ENCODE data around the gene KIRREL3.

KIRREL3 gene

GRCh38 chr11:126595560-126595959 lies 405.0 kb downstream of the KIRREL3 start:
- Mint-ChIP-seq H3K4me3 (no peak overlapping the region), H3K27ac (no peak overlapping the region), H3K36me3 (no peaks in the 10 kb centered on the region), H3K9me3 (no peaks in the 10 kb centered on the region), H3K4me1 (no peaks in the 10 kb centered on the region)
- ATAC-seq (no peak), DNase-seq (ENCODE audit: low spot score in 2 of 2) (no peak)

- Mint-ChIP-seq H3K36me3 (no peaks in the 10 kb centered on the region), H3K4me3 (no peak overlapping the region), H3K4me1 (no peaks in the 10 kb centered on the region), H3K27ac (no peak overlapping the region), H3K9me3 (no peaks in the 10 kb centered on the region)
- ATAC-seq (no peak), DNase-seq (ENCODE audit: low spot score in 2 of 2) (no peak)
Measured at GRCh38 chr11:126594921-126595367, 405.6 kb downstream of the KIRREL3 start.

- Mint-ChIP-seq H3K9me3 (no peaks in the 10 kb centered on the region), H3K36me3 (no peaks in the 10 kb centered on the region), H3K4me1 (no peaks in the 10 kb centered on the region), H3K27ac (no peak overlapping the region), H3K4me3 (no peak overlapping the region)
- ATAC-seq, result no peak
- DNase-seq (ENCODE audit: low spot score in 2 of 2), result no peak
Measured at GRCh38 chr11:126592496-126593410, 407.8 kb downstream of the KIRREL3 start.

DNA sequence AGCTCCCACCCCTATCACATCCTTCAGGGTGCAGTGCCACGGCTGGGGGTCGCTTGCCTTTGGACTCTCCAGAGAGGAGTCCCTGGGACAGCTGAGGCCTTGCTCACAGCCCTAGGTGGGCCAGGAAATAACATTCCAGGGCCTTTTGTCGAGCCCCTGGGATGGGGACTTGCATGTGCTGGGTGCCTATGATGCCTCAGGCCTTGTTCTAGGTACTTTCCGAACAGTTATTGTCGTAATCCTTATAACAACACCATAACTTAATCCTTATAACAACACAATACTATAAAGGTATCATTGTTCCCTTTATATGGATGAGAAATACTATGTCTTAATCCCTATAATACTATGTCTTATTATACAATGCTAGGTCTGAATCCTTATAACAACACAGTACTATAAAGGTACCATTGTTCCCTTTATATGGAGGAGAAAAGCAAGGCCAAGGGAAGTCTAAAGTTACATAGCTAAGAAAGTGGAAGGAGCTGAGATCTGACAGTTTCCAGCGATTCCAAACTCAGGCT lies 408.5 kb downstream of the KIRREL3 start:
- no peaks in the 10 kb centered on the region for H3K9me3 Mint-ChIP-seq
- DNase-seq (ENCODE audit: low spot score in 2 of 2) (no peak), ATAC-seq (no peak)
- no peaks in the 10 kb centered on the region for H3K4me1 Mint-ChIP-seq
- H3K27ac Mint-ChIP-seq, result no peak overlapping the region
- no peak overlapping the region for H3K4me3 Mint-ChIP-seq
- H3K36me3 Mint-ChIP-seq, result no peaks in the 10 kb centered on the region

DNA sequence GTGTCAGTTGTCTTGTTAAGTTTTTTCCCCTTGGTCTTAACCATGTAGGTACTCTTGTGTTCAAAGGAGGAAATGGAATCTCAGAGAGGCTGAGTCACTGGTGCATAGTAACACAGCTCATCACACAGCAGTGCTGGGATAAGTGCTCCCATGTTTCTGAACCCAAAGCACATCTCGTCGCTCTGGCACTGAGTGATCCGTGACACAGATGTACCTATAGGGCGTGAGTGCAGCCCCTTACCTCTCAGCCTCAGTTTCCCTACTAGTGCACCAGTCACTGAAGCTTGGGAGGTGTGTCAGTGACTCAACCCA lies 411.1 kb downstream of the KIRREL3 start:
- H3K4me1 Mint-ChIP-seq, result no peaks in the 10 kb centered on the region
- no peak overlapping the region for H3K27ac Mint-ChIP-seq
- ATAC-seq (peak; percentile 5), DNase-seq (ENCODE audit: low spot score in 2 of 2) (no peak)
- no peaks in the 10 kb centered on the region for H3K9me3 Mint-ChIP-seq
- H3K36me3 Mint-ChIP-seq, result no peaks in the 10 kb centered on the region
- H3K4me3 Mint-ChIP-seq, result no peak overlapping the region

- H3K9me3 Mint-ChIP-seq, result no peaks in the 10 kb centered on the region
- no peak overlapping the region for H3K27ac Mint-ChIP-seq
- ATAC-seq, result no peak
- H3K4me3 Mint-ChIP-seq, result no peak overlapping the region
- no peaks in the 10 kb centered on the region for H3K4me1 Mint-ChIP-seq
- no peak for DNase-seq (ENCODE audit: low spot score in 2 of 2)
- no peaks in the 10 kb centered on the region for H3K36me3 Mint-ChIP-seq
Measured at GRCh38 chr11:126588630-126589491, 411.7 kb downstream of the KIRREL3 start.

- no peaks in the 10 kb centered on the region for H3K36me3 Mint-ChIP-seq
- DNase-seq (ENCODE audit: low spot score in 2 of 2) (no peak), ATAC-seq (no peak)
- H3K27ac Mint-ChIP-seq, result no peak overlapping the region
- H3K4me3 Mint-ChIP-seq, result no peak overlapping the region
- H3K9me3 Mint-ChIP-seq, result no peaks in the 10 kb centered on the region
- H3K4me1 Mint-ChIP-seq, result no peaks in the 10 kb centered on the region
Measured at GRCh38 chr11:126587541-126587940, 413.0 kb downstream of the KIRREL3 start.

- no peaks in the 10 kb centered on the region for H3K9me3 Mint-ChIP-seq
- H3K4me3 Mint-ChIP-seq, result no peak overlapping the region
- ATAC-seq (no peak), DNase-seq (ENCODE audit: low spot score in 2 of 2) (no peak)
- H3K36me3 Mint-ChIP-seq, result no peaks in the 10 kb centered on the region
- H3K27ac Mint-ChIP-seq, result no peak overlapping the region
- H3K4me1 Mint-ChIP-seq, result no peaks in the 10 kb centered on the region
Measured at GRCh38 chr11:126585774-126586491, 414.6 kb downstream of the KIRREL3 start.

- ATAC-seq (no peak), DNase-seq (ENCODE audit: low spot score in 2 of 2) (no peak)
- Mint-ChIP-seq H3K4me3 (no peak overlapping the region), H3K4me1 (no peaks in the 10 kb centered on the region), H3K27ac (no peak overlapping the region), H3K9me3 (no peaks in the 10 kb centered on the region), H3K36me3 (no peaks in the 10 kb centered on the region)
Measured at GRCh38 chr11:126585388-126585773, 415.2 kb downstream of the KIRREL3 start.

GRCh38 chr11:126583594-126584427 lies 416.8 kb downstream of the KIRREL3 start:
- DNase-seq (ENCODE audit: low spot score in 2 of 2) (no peak), ATAC-seq (no peak)
- Mint-ChIP-seq H3K4me3 (no peak overlapping the region), H3K9me3 (no peaks in the 10 kb centered on the region), H3K36me3 (no peaks in the 10 kb centered on the region), H3K27ac (no peak overlapping the region), H3K4me1 (no peaks in the 10 kb centered on the region)

DNA sequence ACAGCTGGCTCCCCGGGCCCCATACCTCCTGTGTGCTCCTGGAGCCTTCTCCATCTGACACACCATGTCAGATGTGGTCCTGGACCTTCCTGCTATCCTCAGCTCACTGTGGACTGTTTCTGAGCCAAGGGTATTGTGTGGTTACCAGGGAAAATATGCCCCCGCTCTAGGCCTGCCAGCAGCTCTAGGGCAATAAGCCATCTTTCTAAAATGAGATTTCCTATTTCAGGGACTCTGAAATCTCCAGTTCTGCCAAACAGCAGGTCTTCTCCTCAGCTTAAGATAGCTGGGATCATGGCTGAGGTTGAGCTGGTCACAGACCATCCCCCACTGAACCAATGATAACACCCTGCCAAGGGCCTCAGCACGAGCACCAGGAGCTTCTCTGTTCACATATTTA lies 417.5 kb downstream of the KIRREL3 start:
- Mint-ChIP-seq H3K9me3 (no peaks in the 10 kb centered on the region), H3K4me1 (no peaks in the 10 kb centered on the region), H3K4me3 (no peak overlapping the region), H3K27ac (no peak overlapping the region), H3K36me3 (no peaks in the 10 kb centered on the region)
- DNase-seq (ENCODE audit: low spot score in 2 of 2) (no peak), ATAC-seq (no peak)

- ATAC-seq, result no peak
- no peak for DNase-seq (ENCODE audit: low spot score in 2 of 2)
- Mint-ChIP-seq H3K9me3 (no peaks in the 10 kb centered on the region), H3K4me1 (no peaks in the 10 kb centered on the region), H3K36me3 (no peaks in the 10 kb centered on the region), H3K27ac (no peak overlapping the region), H3K4me3 (no peak overlapping the region)
Measured at GRCh38 chr11:126581871-126582648, 418.5 kb downstream of the KIRREL3 start.

- no peaks in the 10 kb centered on the region for H3K9me3 Mint-ChIP-seq
- no peak overlapping the region for H3K4me3 Mint-ChIP-seq
- ATAC-seq, result no peak
- no peak for DNase-seq (ENCODE audit: low spot score in 2 of 2)
- no peak overlapping the region for H3K27ac Mint-ChIP-seq
- no peaks in the 10 kb centered on the region for H3K36me3 Mint-ChIP-seq
- no peaks in the 10 kb centered on the region for H3K4me1 Mint-ChIP-seq
Measured at GRCh38 chr11:126578426-126578825, 422.1 kb downstream of the KIRREL3 start.

GRCh38 chr11:126578021-126578420 lies 422.5 kb downstream of the KIRREL3 start:
- H3K9me3 Mint-ChIP-seq, result no peaks in the 10 kb centered on the region
- H3K4me1 Mint-ChIP-seq, result no peaks in the 10 kb centered on the region

More at GRCh38 chr11:126578021-126578420, 422.5 kb downstream of the KIRREL3 start:
- Mint-ChIP-seq H3K36me3 (no peaks in the 10 kb centered on the region), H3K27ac (no peak overlapping the region), H3K4me3 (no peak overlapping the region)
- ATAC-seq (no peak), DNase-seq (ENCODE audit: low spot score in 2 of 2) (no peak)

All from stimulated activated effector memory CD8-positive, alpha-beta T cell treated with anti-CD3 and anti-CD28 coated beads, Interleukin-12 subunit alpha, Interleukin-12 subunit beta, amount 100 ng/mL, for 72 hours (primary cell).